GM12878 (cell line): Measurements from ENCODE around the gene TP53RK.

Experiments
- ATF7 ChIP-seq: fragments of 450-650 bp; IDR thresholded peaks from 2 replicates; pipeline ENCODE4 v1.6.1; 2016; ENCODE audit warnings: low read depth, mild to moderate bottlenecking
- BHLHE40 ChIP-seq, 2 experiments: fragments of 450-650 bp in 1 of 2; IDR thresholded peaks; 2 replicates each; pipeline ENCODE4 v1.6.1; 2011 to 2017; ENCODE audit warnings: low read depth in 2 of 2, borderline replicate concordance in 1 of 2, improper control_type of control experiment in 1 of 2, low read length in 1 of 2, mild to moderate bottlenecking in 1 of 2
- JUND ChIP-seq: IDR thresholded peaks from 2 replicates; pipeline ENCODE4 v1.6.1; 2012; ENCODE audit warnings: low read depth, mild to moderate bottlenecking, low read length, improper control_type of control experiment, moderate library complexity
- ZNF274 ChIP-seq: IDR thresholded peaks from one replicate; pipeline ENCODE4 v1.8.0; 2011; ENCODE audit not compliant: insufficient read length, insufficient read depth
- TF ChIP-seq, protein P1 (sequence below): IDR thresholded peaks from 2 replicates; pipeline ENCODE4 v1.6.1; 2012; ENCODE audit warnings: low read depth, low read length, improper control_type of control experiment
- TF ChIP-seq, protein P2 (sequence below), 3 experiments: IDR thresholded peaks in 2 of 3; conservative IDR thresholded peaks in 1 of 3; 2 replicates each; pipeline ENCODE4 v1.5.1; 2011; ENCODE audit warnings: low read depth in 3 of 3, low read length in 3 of 3, mild to moderate bottlenecking in 3 of 3, control low read depth in 2 of 3, moderate library complexity in 2 of 3, inconsistent platforms in 1 of 3, mixed read lengths in 1 of 3; ENCODE audit not compliant: control insufficient read depth in 2 of 3, insufficient read depth in 1 of 3; ENCODE audit errors: extremely low read depth in 1 of 3

DNA sequence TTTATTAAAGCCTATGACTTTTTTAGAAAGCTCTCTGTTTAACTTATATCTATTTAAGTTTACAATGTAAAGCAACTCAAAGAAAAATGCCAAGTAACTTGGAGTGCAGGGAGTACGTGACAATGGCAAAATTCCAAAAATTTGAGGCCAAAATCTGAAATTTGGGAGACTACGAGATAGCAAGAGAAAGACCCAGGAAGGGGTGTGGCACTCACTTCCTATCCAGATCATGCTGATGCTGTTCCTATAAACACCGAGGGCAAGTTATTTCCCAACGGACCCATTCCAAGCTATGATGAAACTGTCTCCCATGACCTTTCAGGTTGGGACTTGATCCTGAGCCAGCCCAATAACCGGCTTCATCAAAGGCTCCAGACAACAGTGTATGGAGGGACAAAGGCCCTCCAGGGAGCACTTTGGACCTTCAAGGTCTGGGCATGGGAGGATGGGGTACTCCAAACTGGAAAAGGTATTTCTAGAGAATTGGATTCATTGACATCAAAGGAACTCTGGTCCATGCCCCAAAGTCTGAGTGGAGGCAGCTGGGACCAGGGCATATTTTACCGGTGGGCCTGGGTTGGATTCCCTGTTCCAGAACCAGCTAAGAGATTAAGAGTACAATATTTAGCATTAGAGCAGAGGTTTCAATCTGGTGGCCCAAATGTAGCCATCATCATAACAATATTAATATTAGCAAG, 22.3 kb downstream of the TP53RK start:
- TF ChIP-seq, protein P1, sequence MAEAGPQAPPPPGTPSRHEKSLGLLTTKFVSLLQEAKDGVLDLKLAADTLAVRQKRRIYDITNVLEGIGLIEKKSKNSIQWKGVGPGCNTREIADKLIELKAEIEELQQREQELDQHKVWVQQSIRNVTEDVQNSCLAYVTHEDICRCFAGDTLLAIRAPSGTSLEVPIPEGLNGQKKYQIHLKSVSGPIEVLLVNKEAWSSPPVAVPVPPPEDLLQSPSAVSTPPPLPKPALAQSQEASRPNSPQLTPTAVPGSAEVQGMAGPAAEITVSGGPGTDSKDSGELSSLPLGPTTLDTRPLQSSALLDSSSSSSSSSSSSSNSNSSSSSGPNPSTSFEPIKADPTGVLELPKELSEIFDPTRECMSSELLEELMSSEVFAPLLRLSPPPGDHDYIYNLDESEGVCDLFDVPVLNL, result no peak
- no peak for TF ChIP-seq JUND
- TF ChIP-seq BHLHE40 (IDR thresholded peaks at IDR 0.05; ENCODE audit: borderline replicate concordance in 1 of 2, low read depth in 2 of 2, low read length in 1 of 2), result no peak
- no peak for TF ChIP-seq ATF7
- TF ChIP-seq, protein P2, sequence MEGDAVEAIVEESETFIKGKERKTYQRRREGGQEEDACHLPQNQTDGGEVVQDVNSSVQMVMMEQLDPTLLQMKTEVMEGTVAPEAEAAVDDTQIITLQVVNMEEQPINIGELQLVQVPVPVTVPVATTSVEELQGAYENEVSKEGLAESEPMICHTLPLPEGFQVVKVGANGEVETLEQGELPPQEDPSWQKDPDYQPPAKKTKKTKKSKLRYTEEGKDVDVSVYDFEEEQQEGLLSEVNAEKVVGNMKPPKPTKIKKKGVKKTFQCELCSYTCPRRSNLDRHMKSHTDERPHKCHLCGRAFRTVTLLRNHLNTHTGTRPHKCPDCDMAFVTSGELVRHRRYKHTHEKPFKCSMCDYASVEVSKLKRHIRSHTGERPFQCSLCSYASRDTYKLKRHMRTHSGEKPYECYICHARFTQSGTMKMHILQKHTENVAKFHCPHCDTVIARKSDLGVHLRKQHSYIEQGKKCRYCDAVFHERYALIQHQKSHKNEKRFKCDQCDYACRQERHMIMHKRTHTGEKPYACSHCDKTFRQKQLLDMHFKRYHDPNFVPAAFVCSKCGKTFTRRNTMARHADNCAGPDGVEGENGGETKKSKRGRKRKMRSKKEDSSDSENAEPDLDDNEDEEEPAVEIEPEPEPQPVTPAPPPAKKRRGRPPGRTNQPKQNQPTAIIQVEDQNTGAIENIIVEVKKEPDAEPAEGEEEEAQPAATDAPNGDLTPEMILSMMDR (IDR thresholded peaks at IDR 0.05 in 2 of 3, conservative IDR thresholded peaks at IDR 0.05 in 1 of 3; ENCODE audit: control insufficient read depth in 2 of 3, extremely low read depth in 1 of 3, insufficient read depth in 1 of 3, low read depth in 3 of 3, low read length in 3 of 3), result no peak
- TF ChIP-seq ZNF274, result no peak
